ENCODE measurements around the gene PACC1.
"Not testable (repeated sequence)": the region's sequence is repeated elsewhere in the genome, so short reads cannot be mapped to it uniquely, and the experiment has no call there.

PACC1 gene

GRCh38 chr1:212326541-212326940 is 88.1 kb downstream of the PACC1 start:
- DNase-seq (ENCODE audit: low spot score) = no peak

DNA sequence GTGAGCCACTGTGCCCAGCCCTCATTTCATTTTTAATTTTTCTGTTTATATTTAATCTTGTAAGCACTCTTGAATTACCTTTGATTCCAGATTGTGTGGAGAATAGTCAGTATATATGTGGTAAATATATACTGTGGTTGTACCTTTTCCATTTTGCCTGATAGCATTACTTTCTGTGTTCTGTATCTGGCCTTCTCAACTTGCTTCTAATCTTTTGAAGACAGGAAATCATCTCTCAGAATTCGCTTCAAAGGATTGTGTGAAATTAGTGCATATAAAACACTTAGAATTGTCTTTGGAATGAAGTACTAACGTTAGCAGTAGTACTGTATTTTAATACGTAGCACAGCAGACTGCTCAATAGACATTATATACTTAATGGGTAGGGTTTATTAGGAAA is 91.6 kb downstream of the PACC1 start:
- DNase-seq (ENCODE audit: low spot score) = no peak

GRCh38 chr1:212321031-212321430 is 93.7 kb downstream of the PACC1 start:
- DNase-seq (ENCODE audit: low spot score) = not testable (repeated sequence)

DNA sequence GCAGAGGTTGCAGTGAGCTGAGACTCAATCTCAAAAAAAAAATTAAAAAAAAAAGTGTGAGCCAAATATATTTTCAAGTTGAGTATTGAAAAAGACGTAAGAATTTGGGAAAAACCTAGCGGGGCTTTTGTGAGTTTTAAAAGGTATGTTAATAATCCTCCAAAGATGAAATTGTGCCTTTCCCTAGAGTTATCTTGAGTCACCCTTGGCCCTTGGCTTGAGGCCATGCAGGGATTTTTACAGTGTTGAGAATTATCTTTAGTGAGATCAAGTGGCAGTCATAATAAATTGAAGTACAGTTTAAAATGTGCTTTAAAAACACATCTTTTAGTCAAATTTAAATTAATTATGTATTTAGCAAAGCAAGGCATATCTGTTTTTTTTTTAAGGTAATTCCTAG is 96.8 kb downstream of the PACC1 start:
- DNase-seq (ENCODE audit: low spot score) = no peak

- peak; percentile 39 for DNase-seq (ENCODE audit: low spot score)
These were observed 98.8 kb downstream of the PACC1 start for GRCh38 chr1:212315907-212316306.

- DNase-seq (ENCODE audit: low spot score) = no peak
These were observed 99.5 kb downstream of the PACC1 start for GRCh38 chr1:212315184-212315583.

Data from hematopoietic multipotent progenitor cell treated with erythropoietin and hydrocortisone succinate and interleukin-3 and kit ligand, for 15 days (in vitro differentiated cells).